ENCODE measurements around the gene ITGB4. TPM values are rescaled to one million over a fixed set of nuclear protein-coding genes. Genes with fewer than 3 reads are reported as not detected.

Gene ITGB4
- 4.6 TPM for polyA plus RNA-seq (ENCODE audit: insufficient read length)

GRCh38 chr17:75720656-75721462 lies at the start of gene ITGB4:
Gene ITGB4, plus strand, starts transcription at chr17:75721459. Its CDS starts 3,245 bp downstream, at chr17:75724704.
- DNase-seq (ENCODE audit: low read depth): no peak

GRCh38 chr17:75672011-75672410 lies 49.2 kb upstream of the ITGB4 start:
- no peak for DNase-seq (ENCODE audit: low read depth)

DNA sequence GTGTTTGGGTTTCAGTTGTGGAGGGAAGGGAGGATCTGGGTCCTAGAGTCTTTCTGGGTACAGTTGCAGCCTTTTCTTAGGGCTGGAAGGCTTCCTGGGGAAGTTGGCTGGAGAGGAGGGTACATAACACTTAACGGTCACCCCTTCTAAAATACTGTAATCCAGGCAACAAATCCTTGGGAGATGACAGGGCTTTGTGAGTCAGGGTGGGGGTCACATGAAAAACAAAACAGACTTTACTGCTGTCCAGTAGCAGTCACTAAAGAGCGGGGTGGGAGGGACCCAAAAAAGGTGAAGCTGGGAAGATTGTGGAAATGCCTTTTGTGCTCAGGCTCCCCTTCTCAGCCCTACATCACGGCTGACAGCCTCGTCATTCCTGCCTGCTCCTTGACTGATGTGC lies 47.8 kb upstream of the ITGB4 start:
- DNase-seq (ENCODE audit: low read depth): no peak

- no peak for DNase-seq (ENCODE audit: low read depth)
Measured at GRCh38 chr17:75676461-75676860, 44.8 kb upstream of the ITGB4 start.

GRCh38 chr17:75679706-75680211 lies 41.5 kb upstream of the ITGB4 start:
- DNase-seq (ENCODE audit: low read depth): no peak

DNA sequence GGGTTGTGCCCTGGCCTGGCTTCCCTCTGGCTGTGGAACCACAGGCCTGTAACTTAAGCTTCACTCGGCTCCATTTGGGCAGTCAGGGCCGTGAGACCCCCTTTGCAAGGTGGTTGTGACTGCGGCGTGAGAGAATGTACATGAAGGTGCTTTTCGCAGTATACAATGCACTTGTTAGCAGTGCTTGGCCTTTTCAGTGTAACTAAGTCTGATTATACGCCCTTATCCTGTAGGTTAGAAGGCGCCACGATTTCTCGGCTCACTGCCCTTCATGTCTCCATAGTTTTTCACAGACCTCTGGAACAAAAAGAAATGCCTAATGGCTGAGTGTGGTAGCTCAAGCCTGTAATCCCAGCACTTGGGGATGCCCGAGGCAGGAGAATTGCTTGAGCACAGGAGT lies 40.8 kb upstream of the ITGB4 start:
- no peak for DNase-seq (ENCODE audit: low read depth)

- DNase-seq (ENCODE audit: low read depth): no peak
Measured at GRCh38 chr17:75681289-75681688, 40.0 kb upstream of the ITGB4 start.

DNA sequence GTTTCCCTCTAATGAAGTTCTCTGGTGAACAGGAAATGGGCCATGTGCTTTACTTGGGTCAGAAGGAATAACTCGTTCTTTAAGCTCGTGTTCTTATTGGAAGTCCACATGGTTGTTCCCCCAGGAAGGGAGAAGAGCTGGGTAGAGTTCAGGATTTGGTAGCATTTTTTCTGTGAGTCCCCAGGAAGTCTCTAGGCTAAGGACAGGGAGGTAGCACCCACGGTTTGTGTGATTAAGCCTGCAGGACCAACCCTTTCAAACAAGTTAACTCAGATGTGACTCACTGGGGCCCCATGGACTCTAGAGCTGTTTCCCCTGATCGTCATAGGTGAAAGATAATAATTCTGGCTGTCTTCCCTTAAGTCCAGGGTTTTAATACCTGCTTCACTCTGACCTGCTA lies 37.7 kb upstream of the ITGB4 start:
- no peak for DNase-seq (ENCODE audit: low read depth)

DNA sequence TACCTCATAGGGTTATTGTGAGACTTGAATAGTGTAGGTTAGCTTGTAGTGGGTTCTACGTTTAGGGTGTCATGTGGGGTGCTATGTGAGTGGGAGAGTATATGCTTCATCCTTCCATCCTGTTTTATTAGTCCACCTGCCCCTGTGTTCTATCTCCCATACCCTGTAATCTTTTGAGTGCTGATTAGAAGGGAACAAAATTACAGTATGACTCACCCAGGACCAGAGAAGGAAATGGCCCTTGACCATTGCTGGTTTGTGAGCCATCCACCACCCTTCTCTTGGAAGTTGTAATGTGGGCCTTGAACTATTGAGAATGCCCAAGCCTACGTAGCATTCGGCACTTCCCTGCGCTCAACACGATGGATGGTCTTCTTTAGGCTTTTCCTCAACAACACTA lies 37.0 kb upstream of the ITGB4 start:
- no peak for DNase-seq (ENCODE audit: low read depth)

DNA sequence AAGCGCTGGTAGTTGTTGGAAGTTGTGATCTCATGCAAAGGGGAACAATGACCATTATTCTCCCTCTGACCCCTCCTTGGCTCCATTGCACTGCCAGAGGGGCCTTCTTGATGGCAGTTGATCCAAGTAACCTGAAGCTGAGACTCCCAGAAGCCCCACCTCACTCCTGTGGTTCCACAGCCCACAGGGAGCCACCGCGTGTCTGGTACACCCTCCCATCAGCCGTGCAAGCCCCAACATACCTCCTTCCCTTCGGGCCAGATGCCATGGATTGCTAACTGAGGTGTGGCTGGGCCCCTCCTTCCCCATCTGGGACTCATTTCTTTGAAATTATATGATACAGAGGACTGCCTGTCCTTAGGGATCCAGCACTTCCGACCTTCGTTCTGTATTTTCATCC lies 36.3 kb upstream of the ITGB4 start:
- DNase-seq (ENCODE audit: low read depth): no peak

DNA sequence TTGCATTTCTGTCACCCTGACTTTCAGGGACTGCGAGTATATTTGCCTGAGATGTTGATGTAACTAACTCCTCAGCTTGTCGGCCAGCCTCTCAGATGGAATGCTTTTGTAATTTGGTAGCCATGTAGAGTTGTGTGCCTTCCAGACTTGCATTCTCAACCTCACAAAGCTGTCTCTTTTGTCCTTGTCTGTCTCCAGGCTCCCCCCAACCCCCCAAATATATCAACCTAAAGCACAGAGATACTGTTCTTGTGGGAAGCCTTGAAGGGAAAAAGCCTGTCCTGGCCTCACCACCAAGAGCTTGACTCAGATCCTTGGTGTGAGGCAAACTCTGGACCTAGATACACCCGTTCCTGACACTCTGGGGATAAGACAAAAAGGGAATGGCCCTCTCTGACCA lies 35.8 kb upstream of the ITGB4 start:
- no peak for DNase-seq (ENCODE audit: low read depth)

- DNase-seq (ENCODE audit: low read depth): no peak
Measured at GRCh38 chr17:75688209-75688825, 32.9 kb upstream of the ITGB4 start.

DNA sequence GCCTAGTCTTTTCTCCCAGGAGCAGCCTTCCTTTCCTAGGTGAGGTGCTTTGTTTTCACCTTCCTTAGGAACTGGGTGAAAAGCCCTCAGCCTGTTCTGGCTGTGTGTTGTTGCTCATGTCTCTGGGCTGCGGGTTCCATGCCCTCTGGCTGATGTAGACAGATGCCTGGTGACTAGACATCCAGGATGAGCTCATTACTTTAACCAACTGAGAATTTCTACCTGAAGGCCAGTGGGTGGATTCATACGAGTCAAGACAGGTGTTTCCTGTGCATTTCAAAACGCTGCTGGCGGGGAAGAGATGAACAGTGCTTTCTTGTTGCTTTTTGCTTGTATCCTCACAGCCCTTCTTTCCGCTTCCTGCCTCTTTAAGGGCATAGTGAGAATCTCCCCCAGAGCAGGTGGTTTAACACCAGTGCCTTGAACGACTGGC lies 31.8 kb upstream of the ITGB4 start:
- DNase-seq (ENCODE audit: low read depth): no peak

DNA sequence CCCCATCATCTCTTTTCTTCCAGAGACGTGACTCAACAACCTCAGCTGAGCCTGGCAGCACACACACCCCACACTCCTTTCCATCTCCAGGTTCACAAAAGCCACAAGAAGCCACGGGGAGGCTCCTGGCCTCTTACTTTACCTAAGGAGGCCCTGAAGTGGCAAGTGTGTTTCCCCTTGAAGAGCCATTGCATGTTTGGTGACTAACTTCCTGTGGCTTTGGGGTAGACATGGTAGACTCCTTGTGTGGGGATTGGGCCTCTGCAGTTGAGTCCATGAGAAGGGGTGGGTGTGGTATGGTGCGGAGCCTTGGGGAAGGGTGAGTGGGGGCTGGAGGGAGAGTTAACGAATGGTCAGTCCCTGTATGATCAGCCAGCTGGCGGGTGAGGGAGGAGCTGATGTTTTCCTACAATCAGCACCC lies 29.9 kb upstream of the ITGB4 start:
- DNase-seq (ENCODE audit: low read depth): no peak

DNA sequence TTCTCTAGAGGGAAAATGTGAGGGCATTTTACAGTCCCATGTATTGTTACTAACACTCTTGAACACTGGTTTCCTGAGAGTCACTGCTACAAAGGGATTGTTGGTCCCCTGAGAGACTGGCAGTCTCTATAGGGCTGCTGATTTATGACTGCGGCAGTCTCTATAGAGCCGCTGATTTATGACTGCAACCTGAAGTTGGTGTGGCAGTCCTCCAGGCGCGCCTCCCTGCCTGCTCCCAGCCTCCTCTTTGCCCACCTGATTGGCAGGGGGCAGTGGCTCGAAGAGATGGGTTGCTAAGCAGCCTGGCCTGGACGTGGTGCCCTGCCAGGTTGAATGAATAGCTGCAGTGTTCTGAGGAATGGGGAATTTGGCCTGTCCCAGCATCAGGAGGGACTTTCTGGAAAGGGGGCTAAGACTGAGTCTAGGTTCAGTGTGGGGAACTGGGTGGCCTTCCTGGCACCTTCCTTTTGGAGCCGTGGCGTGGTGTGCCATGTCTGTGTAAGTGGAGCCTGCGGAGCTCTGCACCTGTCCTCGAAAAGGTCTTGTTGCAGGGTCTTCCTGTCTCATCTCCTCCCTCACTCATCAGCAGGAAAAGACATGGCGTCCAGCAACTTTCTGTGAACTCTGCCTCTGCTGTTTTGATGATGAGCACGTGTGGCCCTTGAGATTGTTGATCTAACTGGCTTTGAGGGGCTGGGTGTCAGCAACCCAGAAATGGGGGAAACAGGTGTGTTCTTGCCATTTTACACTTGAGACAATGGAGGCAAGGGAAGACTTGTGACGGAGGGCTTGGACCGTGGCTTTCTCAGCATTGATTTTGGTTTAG lies 29.2 kb upstream of the ITGB4 start:
- no peak for DNase-seq (ENCODE audit: low read depth)

- DNase-seq (ENCODE audit: low read depth): no peak
Measured at GRCh38 chr17:75692976-75693375, 28.3 kb upstream of the ITGB4 start.

GRCh38 chr17:75693500-75694481 lies 27.5 kb upstream of the ITGB4 start:
- no peak for DNase-seq (ENCODE audit: low read depth)

GRCh38 chr17:75694536-75694935 lies 26.7 kb upstream of the ITGB4 start:
- DNase-seq (ENCODE audit: low read depth): no peak

GRCh38 chr17:75695141-75695829 lies 26.0 kb upstream of the ITGB4 start:
- DNase-seq (ENCODE audit: low read depth): no peak

GRCh38 chr17:75695830-75696271 lies 25.4 kb upstream of the ITGB4 start:
- no peak for DNase-seq (ENCODE audit: low read depth)

All from forelimb muscle (tissue), 1 donor.